ENCODE measurements around the gene NEK5.
A peak's percentile ranks its signal among the peaks of the same experiment; 100 is the strongest.
"Not testable (repeated sequence)": the region's sequence is repeated elsewhere in the genome, so short reads cannot be mapped to it uniquely, and the experiment has no call there.

NEK5 gene

DNA sequence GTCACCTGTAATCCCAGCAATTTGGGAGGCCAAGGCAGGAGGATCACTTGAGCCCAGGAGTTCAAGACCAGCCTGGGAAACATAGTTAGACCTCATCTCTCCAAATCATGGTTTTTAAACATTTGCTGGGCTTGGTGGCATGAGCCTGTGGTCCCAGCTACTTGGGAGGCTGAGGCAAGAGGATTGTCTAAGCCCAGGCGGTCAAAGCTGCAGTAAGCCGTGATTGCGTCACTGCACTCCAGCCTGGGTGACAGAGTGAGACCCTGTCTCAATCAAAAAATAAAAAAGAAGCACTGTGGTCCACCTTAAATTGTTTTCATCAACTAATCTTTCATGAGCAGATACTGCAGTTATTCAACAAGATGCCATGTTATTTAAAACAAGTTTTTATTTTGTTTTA, 26.4 kb downstream of the NEK5 start:
- H3K4me1 ChIP-seq (ENCODE audit: control insufficient read depth, insufficient read depth, low read length); DNase-seq (ENCODE audit: low read depth): not testable (repeated sequence)

DNA sequence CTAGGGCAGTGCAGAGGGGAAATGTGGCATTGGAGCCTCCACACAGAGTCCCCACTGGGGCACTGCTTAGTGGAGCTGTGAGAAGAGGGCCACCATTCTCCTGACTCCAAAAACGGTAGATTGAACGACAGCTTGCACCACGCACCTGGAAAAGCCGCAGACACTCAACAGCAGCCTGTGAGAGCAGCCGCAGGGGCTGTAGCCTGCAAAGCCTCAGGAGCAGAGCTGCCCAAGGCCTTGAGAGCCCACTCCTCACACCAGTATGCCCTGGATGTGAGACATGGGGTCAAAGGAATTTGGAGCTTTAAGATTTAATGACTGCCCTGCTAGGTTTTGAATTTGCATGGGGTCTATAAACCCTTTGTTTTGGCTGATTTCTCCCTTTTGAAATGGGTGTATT, 31.7 kb downstream of the NEK5 start:
- H3K9ac ChIP-seq (ENCODE audit: low read length) = no peak overlapping the region
- H3K27me3 ChIP-seq (replicated peaks; ENCODE audit: control insufficient read depth, insufficient read depth, low read length) = no peaks in the 10 kb centered on the region
- H3K36me3 ChIP-seq (ENCODE audit: control insufficient read depth, insufficient read depth, low read length, severe bottlenecking) = no peaks in the 10 kb centered on the region
- H3K9me3 ChIP-seq (ENCODE audit: control insufficient read depth, low read length) = peaks cover 3% of the 10 kb centered on the region
- H3K4me1 ChIP-seq (ENCODE audit: control insufficient read depth, insufficient read depth, low read length) = no peaks in the 10 kb centered on the region
- no peak overlapping the region for H3K4me3 ChIP-seq (ENCODE audit: low read length)
- no peak for DNase-seq (ENCODE audit: low read depth)

More for the DNA sequence above, 26.4 kb downstream of the NEK5 start:
- H3K9ac ChIP-seq (ENCODE audit: low read length); H3K36me3 ChIP-seq (ENCODE audit: control insufficient read depth, insufficient read depth, low read length, severe bottlenecking); H3K27me3 ChIP-seq (replicated peaks; ENCODE audit: control insufficient read depth, insufficient read depth, low read length); H3K9me3 ChIP-seq (ENCODE audit: control insufficient read depth, low read length); H3K4me3 ChIP-seq (ENCODE audit: low read length): not testable (repeated sequence)

DNA sequence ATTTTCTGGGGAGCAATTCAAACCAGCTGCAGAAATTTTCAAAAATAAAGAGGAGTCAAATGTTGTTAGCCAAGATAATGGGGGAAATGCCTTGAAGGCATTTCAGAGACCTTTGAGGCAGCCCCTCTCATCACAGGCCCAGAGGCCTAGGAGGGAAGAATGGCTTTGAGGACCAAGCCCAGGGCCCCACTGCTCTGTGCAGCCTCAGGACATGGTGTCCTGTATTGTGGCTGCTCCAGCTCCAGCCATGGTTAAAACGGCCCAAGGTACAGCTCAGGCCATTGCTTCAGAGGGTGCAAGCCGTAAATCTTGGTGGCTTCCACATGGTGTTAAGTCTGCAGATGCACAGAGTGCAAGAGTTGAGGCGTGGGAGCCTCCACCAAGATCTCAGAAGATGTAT, 32.1 kb downstream of the NEK5 start:
- no peak overlapping the region for H3K4me3 ChIP-seq (ENCODE audit: low read length)
- H3K4me1 ChIP-seq (ENCODE audit: control insufficient read depth, insufficient read depth, low read length) = no peaks in the 10 kb centered on the region
- H3K9ac ChIP-seq (ENCODE audit: low read length) = no peak overlapping the region
- H3K9me3 ChIP-seq (ENCODE audit: control insufficient read depth, low read length) = peaks cover 3% of the 10 kb centered on the region
- H3K36me3 ChIP-seq (ENCODE audit: control insufficient read depth, insufficient read depth, low read length, severe bottlenecking) = no peaks in the 10 kb centered on the region
- H3K27me3 ChIP-seq (replicated peaks; ENCODE audit: control insufficient read depth, insufficient read depth, low read length) = no peaks in the 10 kb centered on the region
- DNase-seq (ENCODE audit: low read depth) = no peak

DNA sequence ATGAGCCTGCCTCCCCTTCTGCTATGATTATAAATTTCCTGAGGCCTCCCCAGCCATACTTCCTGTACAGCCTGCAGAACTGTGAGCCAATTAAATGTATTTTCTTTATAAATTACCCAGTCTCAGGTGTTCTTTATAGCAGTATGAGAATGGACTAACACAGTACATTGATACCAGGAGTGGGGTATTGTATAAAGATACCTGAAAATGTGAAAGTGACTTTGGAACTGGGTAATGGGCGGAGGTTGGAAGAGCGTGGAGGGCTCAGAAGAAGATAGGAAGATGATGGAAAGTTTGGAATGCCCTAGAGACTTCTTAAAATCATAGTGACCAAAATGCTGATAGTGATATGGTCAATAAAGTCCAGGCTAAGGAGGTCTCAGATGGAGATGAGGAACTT, 32.8 kb downstream of the NEK5 start:
- Histone ChIP-seq H3K9ac (ENCODE audit: low read length) (no peak overlapping the region), H3K36me3 (ENCODE audit: control insufficient read depth, insufficient read depth, low read length, severe bottlenecking) (no peaks in the 10 kb centered on the region), H3K9me3 (ENCODE audit: control insufficient read depth, low read length) (peaks cover 3% of the 10 kb centered on the region), H3K27me3 (replicated peaks; ENCODE audit: control insufficient read depth, insufficient read depth, low read length) (no peaks in the 10 kb centered on the region), H3K4me1 (ENCODE audit: control insufficient read depth, insufficient read depth, low read length) (no peaks in the 10 kb centered on the region), H3K4me3 (ENCODE audit: low read length) (no peak overlapping the region)
- no peak for DNase-seq (ENCODE audit: low read depth)

DNA sequence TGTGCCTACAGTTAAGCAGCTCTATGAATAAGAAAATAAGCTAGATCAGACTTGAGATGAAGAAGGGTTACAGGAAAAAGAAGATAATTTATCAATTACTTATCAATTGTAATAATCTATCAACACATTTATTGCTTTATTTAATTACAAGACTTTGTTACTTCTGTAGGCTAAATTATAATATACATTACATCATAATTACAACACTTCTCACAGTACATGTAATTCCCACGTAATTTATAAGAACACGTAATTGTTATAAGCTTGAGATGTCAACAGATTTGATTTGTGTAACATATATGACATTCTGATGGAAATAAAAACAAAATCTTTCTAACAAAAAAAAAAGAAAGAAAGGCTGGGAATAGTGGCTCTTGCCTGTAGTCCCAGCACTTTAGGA, 36.8 kb downstream of the NEK5 start:
- Histone ChIP-seq H3K4me1 (ENCODE audit: control insufficient read depth, insufficient read depth, low read length) (peaks cover 16% of the 10 kb centered on the region), H3K9ac (ENCODE audit: low read length) (no peak overlapping the region), H3K36me3 (ENCODE audit: control insufficient read depth, insufficient read depth, low read length, severe bottlenecking) (no peaks in the 10 kb centered on the region), H3K27me3 (replicated peaks; ENCODE audit: control insufficient read depth, insufficient read depth, low read length) (no peaks in the 10 kb centered on the region), H3K9me3 (ENCODE audit: control insufficient read depth, low read length) (peaks cover 3% of the 10 kb centered on the region), H3K4me3 (ENCODE audit: low read length) (no peak overlapping the region)
- DNase-seq (ENCODE audit: low read depth) = no peak

DNA sequence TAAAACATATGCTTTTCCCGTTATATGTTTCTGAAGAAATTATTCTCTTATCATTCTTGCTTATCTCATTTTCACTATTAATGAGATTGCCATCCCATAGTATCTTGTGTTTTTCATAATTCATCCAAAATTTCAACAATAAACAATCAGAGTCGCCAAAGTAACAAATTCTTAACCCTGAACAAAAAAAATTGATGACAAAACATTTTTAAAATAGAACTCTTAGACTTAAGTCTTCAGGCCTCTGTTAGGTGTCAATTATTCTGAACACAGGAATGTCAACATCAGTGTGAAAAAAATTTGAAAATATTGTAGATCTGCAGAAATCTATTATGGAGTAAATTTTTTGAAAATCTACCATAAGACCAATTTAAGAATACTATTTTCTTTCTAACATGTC, 37.4 kb downstream of the NEK5 start:
- no peak for DNase-seq (ENCODE audit: low read depth)
- no peak overlapping the region for H3K9ac ChIP-seq (ENCODE audit: low read length)
- no peaks in the 10 kb centered on the region for H3K27me3 ChIP-seq (replicated peaks; ENCODE audit: control insufficient read depth, insufficient read depth, low read length)
- no peaks in the 10 kb centered on the region for H3K36me3 ChIP-seq (ENCODE audit: control insufficient read depth, insufficient read depth, low read length, severe bottlenecking)
- H3K4me1 ChIP-seq (ENCODE audit: control insufficient read depth, insufficient read depth, low read length) = peaks cover 16% of the 10 kb centered on the region
- no peak overlapping the region for H3K4me3 ChIP-seq (ENCODE audit: low read length)
- peaks cover 3% of the 10 kb centered on the region for H3K9me3 ChIP-seq (ENCODE audit: control insufficient read depth, low read length)

DNA sequence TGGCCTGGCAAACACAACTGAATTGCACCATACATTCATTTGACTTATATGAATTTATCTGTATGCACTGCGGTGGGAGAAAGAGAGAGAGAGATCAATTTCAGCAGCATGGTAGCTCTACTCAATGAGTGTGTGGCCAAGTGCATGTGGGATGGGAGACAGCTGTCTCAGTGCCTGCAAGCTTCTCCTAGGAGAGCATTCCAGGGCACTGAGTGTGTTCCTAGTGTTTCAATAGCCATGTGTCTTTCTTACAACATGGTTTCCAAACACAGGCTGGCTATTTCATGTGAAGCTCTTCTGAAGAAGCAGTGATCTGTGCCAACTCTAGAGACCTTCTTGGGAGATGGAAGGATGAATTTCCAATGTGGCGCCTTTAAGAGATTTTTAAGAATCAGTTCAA, 43.5 kb downstream of the NEK5 start:
- peak; percentile 68 for DNase-seq (ENCODE audit: low read depth)
- H3K4me3 ChIP-seq (ENCODE audit: low read length) = no peak overlapping the region
- peaks cover 27% of the 10 kb centered on the region for H3K4me1 ChIP-seq (ENCODE audit: control insufficient read depth, insufficient read depth, low read length)
- no peak overlapping the region for H3K9ac ChIP-seq (ENCODE audit: low read length)
- no peaks in the 10 kb centered on the region for H3K36me3 ChIP-seq (ENCODE audit: control insufficient read depth, insufficient read depth, low read length, severe bottlenecking)
- no peaks in the 10 kb centered on the region for H3K9me3 ChIP-seq (ENCODE audit: control insufficient read depth, low read length)
- H3K27me3 ChIP-seq (replicated peaks; ENCODE audit: control insufficient read depth, insufficient read depth, low read length) = no peaks in the 10 kb centered on the region

DNA sequence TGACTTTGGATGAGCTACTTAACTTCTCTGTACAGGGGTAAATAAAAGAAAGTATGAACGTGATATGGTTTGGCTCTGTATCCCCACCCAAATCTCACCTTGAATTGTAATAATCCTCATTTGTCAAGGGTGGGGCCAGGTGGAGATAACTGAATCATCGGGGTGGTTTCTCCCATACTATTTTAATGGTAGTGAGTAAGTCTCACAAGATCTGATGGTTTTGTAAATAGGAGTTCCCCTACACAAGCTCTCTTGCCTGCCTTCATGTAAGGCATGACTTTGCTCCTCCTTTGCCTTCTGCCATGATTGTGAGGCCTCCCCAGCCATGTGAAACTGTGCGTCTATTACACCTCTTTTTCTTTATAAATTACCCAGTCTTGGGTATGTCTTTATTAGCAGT, 43.9 kb downstream of the NEK5 start:
- not testable (repeated sequence) for H3K9ac ChIP-seq (ENCODE audit: low read length); H3K27me3 ChIP-seq (replicated peaks; ENCODE audit: control insufficient read depth, insufficient read depth, low read length); H3K9me3 ChIP-seq (ENCODE audit: control insufficient read depth, low read length); DNase-seq (ENCODE audit: low read depth); H3K4me3 ChIP-seq (ENCODE audit: low read length); H3K36me3 ChIP-seq (ENCODE audit: control insufficient read depth, insufficient read depth, low read length, severe bottlenecking)
- H3K4me1 ChIP-seq (ENCODE audit: control insufficient read depth, insufficient read depth, low read length) = peaks cover 27% of the 10 kb centered on the region

DNA sequence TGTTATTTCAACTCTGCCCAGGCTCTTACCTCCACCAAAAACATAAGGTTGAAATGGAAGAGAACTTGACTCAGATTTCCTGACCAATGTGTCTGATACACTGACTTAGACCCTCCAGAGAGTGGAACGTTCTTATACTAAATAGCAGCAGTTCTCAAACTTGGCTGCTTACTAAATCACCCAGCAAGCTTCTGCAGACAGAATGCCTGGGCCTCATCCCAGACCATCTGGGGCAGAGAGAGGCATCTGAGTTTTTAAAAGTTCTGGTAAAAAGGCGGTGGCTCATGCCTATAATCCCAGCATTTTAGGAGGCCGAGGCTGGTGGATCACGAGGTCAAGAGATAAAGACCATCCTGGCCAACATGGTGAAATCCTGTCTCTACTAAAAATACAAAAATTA, 46.3 kb downstream of the NEK5 start:
- no peak overlapping the region for H3K9ac ChIP-seq (ENCODE audit: low read length)
- no peaks in the 10 kb centered on the region for H3K9me3 ChIP-seq (ENCODE audit: control insufficient read depth, low read length)
- no peak for DNase-seq (ENCODE audit: low read depth)
- no peak overlapping the region for H3K4me3 ChIP-seq (ENCODE audit: low read length)
- no peaks in the 10 kb centered on the region for H3K36me3 ChIP-seq (ENCODE audit: control insufficient read depth, insufficient read depth, low read length, severe bottlenecking)
- peaks cover 3% of the 10 kb centered on the region for H3K27me3 ChIP-seq (replicated peaks; ENCODE audit: control insufficient read depth, insufficient read depth, low read length)
- peaks cover 11% of the 10 kb centered on the region for H3K4me1 ChIP-seq (ENCODE audit: control insufficient read depth, insufficient read depth, low read length)

DNA sequence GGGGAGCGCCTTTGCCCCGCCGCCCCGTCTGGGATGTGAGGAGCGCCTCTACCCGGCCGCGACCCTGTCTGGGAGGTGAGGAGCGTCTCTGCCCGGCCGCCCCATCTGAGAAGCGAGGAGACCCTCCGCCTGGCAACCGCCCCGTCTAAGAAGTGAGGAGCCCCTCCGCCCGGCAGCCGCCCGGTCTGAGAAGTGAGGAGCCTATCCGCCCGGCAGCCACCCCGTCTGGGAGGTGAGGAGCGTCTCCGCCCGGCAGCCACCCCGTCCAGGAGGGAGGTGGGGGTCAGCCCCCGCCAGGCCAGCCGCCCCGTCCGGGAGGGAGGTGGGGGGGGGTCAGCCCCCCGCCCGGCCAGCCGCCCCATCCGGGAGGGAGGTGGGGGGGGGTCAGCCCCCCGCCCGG, 49.0 kb downstream of the NEK5 start:
- H3K4me3 ChIP-seq (ENCODE audit: low read length); H3K4me1 ChIP-seq (ENCODE audit: control insufficient read depth, insufficient read depth, low read length); H3K36me3 ChIP-seq (ENCODE audit: control insufficient read depth, insufficient read depth, low read length, severe bottlenecking); H3K9me3 ChIP-seq (ENCODE audit: control insufficient read depth, low read length); DNase-seq (ENCODE audit: low read depth); H3K9ac ChIP-seq (ENCODE audit: low read length): not testable (repeated sequence)
- H3K27me3 ChIP-seq (replicated peaks; ENCODE audit: control insufficient read depth, insufficient read depth, low read length) = peaks cover 11% of the 10 kb centered on the region

DNA sequence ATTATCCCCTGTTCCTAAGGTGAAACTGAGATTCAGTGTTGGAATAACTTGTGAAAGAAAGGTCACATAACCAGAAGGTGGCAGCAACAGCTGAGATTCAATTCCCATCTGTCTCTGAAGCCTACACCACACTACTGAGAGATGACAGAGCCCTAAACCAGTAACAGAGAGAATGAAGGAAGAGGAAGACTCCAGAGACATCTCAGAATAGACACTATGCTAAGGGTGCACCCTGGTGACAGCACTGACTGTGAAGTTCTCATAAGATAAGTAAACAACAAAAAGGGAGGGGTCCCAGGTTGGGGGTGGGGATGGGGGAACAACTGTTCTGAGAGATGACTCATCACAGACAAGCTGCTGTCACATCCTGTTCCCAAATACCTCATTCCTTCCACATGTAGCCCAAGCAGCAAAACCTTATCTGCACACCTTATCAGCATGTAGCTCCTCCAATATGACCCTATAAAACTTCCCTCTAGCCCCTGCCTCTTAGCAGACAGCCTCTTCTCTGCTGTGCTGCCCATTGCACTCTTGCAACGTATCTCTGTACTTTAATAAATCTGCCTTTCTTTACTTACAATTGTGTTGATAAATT, 57.8 kb downstream of the NEK5 start:
- Histone ChIP-seq H3K36me3 (ENCODE audit: control insufficient read depth, insufficient read depth, low read length, severe bottlenecking) (no peaks in the 10 kb centered on the region), H3K9me3 (ENCODE audit: control insufficient read depth, low read length) (peaks cover 39% of the 10 kb centered on the region), H3K4me1 (ENCODE audit: control insufficient read depth, insufficient read depth, low read length) (no peaks in the 10 kb centered on the region), H3K4me3 (ENCODE audit: low read length) (no peak overlapping the region), H3K27me3 (replicated peaks; ENCODE audit: control insufficient read depth, insufficient read depth, low read length) (no peaks in the 10 kb centered on the region), H3K9ac (ENCODE audit: low read length) (no peak overlapping the region)
- DNase-seq (ENCODE audit: low read depth) = peak; percentile 35

DNA sequence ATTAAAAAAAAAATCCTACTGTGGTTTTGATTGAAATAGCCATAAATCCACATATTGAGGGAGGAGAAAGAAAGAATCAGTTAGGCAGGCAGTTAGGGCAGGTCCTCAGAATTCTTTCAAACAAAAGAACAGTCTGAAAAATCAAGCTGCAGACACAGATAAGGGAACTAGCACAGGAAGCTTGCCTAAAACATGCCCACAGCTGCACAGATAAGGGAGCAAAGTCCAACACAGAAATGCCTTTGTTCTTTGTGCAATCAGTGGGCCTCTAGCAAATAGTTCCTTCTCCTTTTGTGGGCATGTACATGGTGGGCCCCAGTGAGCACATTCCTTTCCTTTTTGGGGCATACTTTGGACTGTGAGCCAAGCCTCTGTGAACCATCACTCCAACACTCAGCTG, 61.6 kb downstream of the NEK5 start:
- DNase-seq (ENCODE audit: low read depth) = no peak
- no peak overlapping the region for H3K4me3 ChIP-seq (ENCODE audit: low read length)
- no peak overlapping the region for H3K9ac ChIP-seq (ENCODE audit: low read length)
- H3K4me1 ChIP-seq (ENCODE audit: control insufficient read depth, insufficient read depth, low read length) = no peaks in the 10 kb centered on the region
- H3K27me3 ChIP-seq (replicated peaks; ENCODE audit: control insufficient read depth, insufficient read depth, low read length) = no peaks in the 10 kb centered on the region
- H3K9me3 ChIP-seq (ENCODE audit: control insufficient read depth, low read length) = peaks cover 44% of the 10 kb centered on the region
- no peaks in the 10 kb centered on the region for H3K36me3 ChIP-seq (ENCODE audit: control insufficient read depth, insufficient read depth, low read length, severe bottlenecking)
